GM18951 (cell line): ENCODE data around the gene EXOG.

Experiments
- POLR2A ChIP-seq: IDR thresholded peaks from 4 replicates; pipeline ENCODE4 v1.6.1; 2011; ENCODE audit warnings: mild to moderate bottlenecking; ENCODE audit not compliant: insufficient read length, insufficient read depth; ENCODE audit errors: extremely low read depth
- in situ Hi-C: fragments of 300-500 bp; cut with MboI; formaldehyde crosslinking; loops from one replicate; pipeline ENCODE4 v1.12.0; 2022; ENCODE audit warnings: low sequenced_read_pairs, mixed read lengths, inconsistent platforms; ENCODE audit not compliant: unreplicated experiment

EXOG gene

DNA sequence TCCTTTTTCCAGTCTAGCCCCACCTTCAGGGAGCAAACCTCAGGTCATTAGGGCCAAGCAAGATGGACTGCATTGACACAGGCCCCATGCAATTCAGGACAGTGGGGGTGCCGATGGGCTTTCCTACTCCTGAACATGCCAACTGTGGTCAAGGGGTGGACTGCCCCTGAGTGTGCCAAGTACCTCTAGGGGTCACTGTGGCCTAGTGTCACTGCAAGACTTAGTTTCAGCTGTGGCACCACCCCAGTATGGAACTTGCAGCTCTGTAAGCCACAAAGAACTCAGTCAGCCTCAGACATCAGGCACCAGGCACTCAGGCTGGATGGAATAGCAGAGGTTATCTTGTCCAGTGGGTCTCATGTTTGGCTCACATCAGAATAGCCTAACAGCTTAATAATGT lies 32.3 kb downstream of the EXOG start:
- in situ Hi-C loops, result loop anchor here (10.0 kb wide), 1 partner anchor 126 kb away; no protein-coding TSS in a partner anchor
- TF ChIP-seq POLR2A, result no peak

- in situ Hi-C loops, result no loop called here
- no peak for TF ChIP-seq POLR2A
Measured at GRCh38 chr3:38532529-38532928, 36.4 kb downstream of the EXOG start.

DNA sequence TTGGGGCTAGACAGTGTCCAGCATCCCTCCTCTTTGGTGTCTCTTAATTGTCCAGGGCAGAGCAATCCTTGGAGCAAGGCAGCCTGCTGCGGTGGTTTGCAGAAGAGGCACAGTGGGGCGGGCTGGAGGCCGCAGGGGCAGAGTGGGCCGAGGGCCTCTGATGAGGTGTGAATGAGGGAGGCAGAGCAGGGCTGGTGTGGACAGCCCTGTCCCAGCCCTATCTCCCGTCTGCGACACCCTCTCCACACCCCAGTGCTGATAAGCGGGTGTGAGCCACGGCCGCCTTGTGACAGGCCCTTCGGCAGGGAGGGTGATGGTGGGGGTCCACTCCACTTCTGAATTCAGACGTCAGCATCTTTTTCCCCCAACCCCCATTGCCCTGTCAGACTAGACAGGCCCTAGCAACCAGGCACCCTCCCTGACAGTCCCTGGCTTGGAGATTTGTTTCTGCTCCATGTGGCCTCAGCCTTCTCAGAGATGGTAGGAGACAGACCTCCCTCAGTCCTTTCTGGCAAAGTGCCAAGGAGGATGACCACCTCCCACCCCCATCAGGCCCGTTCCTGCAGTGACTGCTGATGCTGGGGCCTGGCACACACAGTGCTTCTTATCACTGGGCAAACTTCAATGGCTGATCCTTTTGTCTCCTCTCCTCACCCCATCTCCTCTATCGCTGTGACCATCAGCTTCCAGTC lies 37.3 kb downstream of the EXOG start:
- no peak for TF ChIP-seq POLR2A
- in situ Hi-C loops, result no loop called here

DNA sequence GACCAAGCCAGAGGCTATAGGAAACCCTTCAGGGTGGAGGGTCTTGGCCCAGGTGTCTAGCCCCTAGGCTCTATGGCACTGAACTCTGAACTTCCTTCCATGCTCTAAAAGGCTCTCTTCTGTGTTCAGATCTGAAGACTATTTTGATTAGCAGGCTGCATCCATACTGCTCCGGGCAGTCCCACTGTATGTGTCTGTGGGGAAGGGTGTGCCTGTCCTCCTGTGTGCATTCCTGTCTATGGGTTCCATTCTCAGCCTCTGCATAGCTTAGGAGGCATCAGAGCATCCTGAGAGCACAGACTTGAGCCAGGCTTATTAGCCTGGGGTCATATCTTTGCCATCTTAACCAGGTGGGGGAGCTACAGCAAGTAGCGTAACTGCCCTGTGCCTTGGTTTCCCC lies 38.0 kb downstream of the EXOG start:
- in situ Hi-C loops, result no loop called here
- TF ChIP-seq POLR2A, result no peak

DNA sequence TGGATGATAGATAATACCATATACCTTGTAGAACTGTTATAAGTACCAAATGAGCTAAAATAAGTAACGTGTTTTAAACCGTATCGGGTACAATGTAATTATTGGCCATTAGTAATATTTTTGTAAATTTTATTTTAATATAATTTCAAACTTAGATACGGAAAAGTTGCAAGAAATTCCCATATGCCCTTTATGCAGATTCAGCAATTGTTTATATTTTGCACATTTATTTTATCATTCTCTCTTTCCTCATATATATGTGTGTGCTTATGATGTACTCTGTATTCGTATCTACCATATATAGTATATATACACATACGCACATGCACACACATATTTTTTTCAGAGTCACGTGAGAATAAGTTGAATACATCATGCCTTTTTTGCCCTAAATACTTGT lies 38.5 kb downstream of the EXOG start:
- TF ChIP-seq POLR2A, result no peak
- in situ Hi-C loops, result no loop called here

DNA sequence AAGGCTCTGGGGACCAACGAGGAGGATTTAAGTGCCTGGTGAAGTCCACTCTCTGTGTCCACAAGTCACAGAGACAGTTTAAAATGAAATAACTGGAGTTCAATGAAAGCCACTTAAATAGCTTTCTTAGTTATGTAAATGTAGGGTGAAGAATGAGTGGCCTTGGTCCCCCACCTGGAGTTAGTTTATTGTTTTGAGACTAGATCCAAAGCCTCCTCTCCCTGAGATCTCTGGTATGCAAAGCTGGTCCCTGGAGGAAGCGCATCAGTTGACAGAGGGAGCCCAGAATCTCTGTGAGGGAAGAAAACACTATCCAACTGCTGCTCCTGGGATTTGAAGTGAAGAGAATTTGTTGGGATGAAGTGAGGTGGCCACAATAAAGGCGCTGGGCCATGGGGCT lies 40.5 kb downstream of the EXOG start:
- TF ChIP-seq POLR2A, result no peak
- in situ Hi-C loops, result no loop called here

GRCh38 chr3:38538773-38539353 lies 42.7 kb downstream of the EXOG start:
- in situ Hi-C loops, result no loop called here
- no peak for TF ChIP-seq POLR2A

DNA sequence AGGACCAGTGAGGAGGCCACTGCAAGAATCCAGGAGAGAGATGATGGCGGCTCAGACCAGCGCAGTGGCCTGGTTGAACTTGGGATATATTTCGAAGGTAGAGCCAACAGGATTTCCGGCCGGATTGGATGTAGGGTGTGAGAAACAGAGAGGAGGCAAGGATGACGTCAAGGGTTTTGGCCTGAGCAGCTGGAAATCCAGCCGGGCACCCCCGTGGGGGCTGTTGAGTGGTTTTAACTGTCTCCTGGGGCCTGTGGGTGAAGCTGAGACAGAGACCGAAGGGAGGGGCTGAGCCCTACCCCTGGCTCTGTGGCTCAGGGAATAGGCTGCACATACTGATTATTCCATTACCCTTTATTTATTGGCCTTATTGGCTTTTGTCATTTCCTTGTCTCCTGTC lies 45.7 kb downstream of the EXOG start:
- in situ Hi-C loops, result no loop called here
- TF ChIP-seq POLR2A, result no peak

DNA sequence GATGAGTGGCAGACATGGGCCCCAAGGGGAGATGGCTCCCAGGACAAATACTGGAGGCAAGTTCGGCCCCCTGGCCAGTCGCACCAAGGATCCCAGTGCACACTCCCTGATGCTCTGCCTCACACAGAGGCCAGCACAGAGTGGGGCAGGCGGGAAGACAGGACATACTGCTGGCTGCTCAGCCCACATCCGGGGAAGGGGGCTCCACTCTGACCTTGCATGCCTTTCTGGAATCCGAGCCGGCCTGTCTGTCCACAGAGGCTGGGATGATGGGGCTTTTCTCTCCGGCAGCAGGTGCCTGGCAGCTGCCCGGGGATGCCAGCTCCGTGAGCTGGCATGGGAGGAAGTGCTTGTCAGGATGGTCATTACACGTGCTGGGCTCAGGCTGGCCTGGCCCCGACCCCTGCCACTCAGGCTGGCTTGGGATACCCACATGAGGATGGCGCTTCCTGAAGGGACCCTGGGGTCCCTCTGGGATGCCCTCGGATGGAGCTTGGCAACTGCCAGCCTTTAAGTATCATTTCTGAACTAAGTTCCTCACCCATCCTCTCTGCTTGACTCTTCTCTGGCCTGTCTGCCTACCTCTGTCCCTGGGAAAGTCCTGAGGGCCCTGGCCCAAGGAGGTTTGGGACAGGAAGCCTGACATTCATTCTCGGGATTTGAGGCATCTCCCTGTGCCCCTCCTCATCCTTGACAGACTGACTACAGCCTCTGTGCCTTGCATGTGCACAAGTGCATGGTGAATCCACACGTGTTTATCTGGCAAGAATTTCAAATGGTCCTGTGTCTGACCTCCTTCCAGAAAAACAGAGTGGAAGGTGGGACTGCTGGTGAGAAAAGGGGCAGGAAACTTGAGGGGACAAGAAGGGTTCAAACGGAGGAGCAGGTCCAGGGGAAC lies 46.5 kb downstream of the EXOG start:
- no peak for TF ChIP-seq POLR2A
- in situ Hi-C loops, result no loop called here

DNA sequence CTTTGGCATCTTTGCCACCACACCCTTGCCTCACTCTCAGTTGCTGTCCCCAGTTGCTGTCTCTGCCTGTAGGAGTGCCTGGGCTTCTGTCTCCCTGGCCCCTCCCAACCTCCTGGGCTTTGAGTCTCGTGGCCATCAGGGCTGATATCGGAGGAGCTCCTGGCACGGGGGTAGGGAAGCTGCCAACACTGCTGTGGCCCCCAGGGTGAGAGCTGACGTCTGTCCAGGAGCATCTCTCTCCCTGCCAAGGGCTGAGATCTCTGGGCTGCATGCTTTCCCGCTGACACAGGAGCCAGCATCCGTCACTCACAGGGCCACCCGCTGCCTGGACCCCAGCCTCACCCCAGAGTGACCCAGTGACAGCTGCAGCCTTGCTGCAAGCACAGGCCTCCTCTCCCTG lies 47.4 kb downstream of the EXOG start:
- in situ Hi-C loops, result no loop called here
- no peak for TF ChIP-seq POLR2A

DNA sequence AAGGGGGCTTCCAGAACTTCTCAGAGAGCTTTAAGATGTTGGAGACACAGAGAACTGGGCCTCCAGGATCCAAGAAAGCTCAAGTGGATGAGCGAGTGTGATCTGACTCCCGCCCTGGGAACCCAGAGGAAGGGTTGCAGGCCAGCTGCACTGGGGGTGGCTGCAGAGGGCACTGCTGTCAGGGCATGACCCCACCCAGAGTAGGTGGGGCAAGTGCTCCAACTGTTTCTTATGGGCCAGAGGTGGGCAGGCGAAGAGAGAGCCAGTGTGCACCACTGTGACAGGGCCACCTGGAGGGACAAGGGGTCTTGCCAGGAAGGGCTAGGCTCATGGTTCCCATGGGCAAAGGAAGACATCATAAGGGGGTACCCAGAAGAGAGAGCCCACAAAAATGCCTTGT lies 48.8 kb downstream of the EXOG start:
- in situ Hi-C loops, result no loop called here
- TF ChIP-seq POLR2A, result no peak

GRCh38 chr3:38545550-38545949 lies 49.4 kb downstream of the EXOG start:
- TF ChIP-seq POLR2A, result no peak
- in situ Hi-C loops, result no loop called here

DNA sequence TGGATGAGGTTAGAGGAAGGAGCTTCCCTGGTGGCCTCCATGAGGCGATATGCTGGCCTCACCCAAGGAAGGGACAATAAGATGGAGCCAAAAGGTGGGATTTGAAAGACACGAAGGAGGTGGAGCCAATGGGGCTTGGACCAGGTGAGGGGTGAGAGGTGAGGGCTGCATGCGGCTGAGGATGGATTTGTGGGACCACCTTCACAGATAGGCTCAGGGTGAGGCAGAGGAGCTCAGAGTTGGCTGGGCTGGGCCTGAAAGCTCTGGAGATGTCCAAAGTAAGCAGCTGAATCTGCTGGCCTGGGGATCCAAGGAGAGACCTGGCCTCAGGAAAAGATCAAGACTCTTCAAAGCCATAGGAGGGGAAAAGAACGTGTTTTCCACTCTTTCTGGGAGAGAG lies 49.8 kb downstream of the EXOG start:
- TF ChIP-seq POLR2A, result no peak
- in situ Hi-C loops, result no loop called here
